ENCODE data around the gene SGPL1. TPM values are rescaled to one million over a fixed set of nuclear protein-coding genes. Genes with fewer than 3 reads are reported as not detected.
"Not testable (repeated sequence)": the region's sequence is repeated elsewhere in the genome, so short reads cannot be mapped to it uniquely, and the experiment has no call there.

Gene SGPL1
- total and polyA plus RNA-seq, 2 experiments from 2014 or later: 12.0 to 42.7 TPM

- Histone ChIP-seq H3K4me2 (no peak overlapping the region), H3K9me2 (ENCODE audit: insufficient read depth) (no peaks in the 10 kb centered on the region), H3K27ac (ENCODE audit: low read depth) (no peak overlapping the region), H4K20me1 (replicated peaks; ENCODE audit: insufficient read depth) (peaks cover 15% of the 10 kb centered on the region; the same call in 1 of the 2 replicates), H3K27me3 (ENCODE audit: insufficient read depth) (no peaks in the 10 kb centered on the region), H2AFZ (no peak overlapping the region), H3K4me1 (ENCODE audit: insufficient read depth) (no peaks in the 10 kb centered on the region), H3K36me3 (ENCODE audit: insufficient read depth) (peaks cover 48% of the 10 kb centered on the region), H3K4me3 (no peak overlapping the region), H3K79me2 (replicated peaks; ENCODE audit: insufficient read depth) (no peaks in the 10 kb centered on the region), H3F3A (replicated peaks; ENCODE audit: low read depth) (no peaks in the 10 kb centered on the region)
- DNase-seq (ENCODE audit: low spot score) (no peak), ATAC-seq (no peak)
- no peak for TF ChIP-seq CREB1 (CRISPR knock-in tag; IDR thresholded peaks at IDR 0.05; ENCODE audit: low read depth)
- TF ChIP-seq CTCF (conservative IDR thresholded peaks at IDR 0.05; ENCODE audit: low read depth in 2 of 2): no peak
- TF ChIP-seq NANOG (IDR thresholded peaks at IDR 0.05; ENCODE audit: borderline replicate concordance): no peak
- no peak for TF ChIP-seq ZNF331 (CRISPR knock-in tag; IDR thresholded peaks at IDR 0.05; ENCODE audit: low read depth)
- no peak for TF ChIP-seq ZNF462 (CRISPR knock-in tag; IDR thresholded peaks at IDR 0.05)
- TF ChIP-seq JUNB (IDR thresholded peaks at IDR 0.05; ENCODE audit: unreplicated experiment): no peak
- no peak for TF ChIP-seq ZNF114 (CRISPR knock-in tag; IDR thresholded peaks at IDR 0.05)
- no peak for TF ChIP-seq EZH2 (IDR thresholded peaks at IDR 0.05; ENCODE audit: low read depth, unreplicated experiment)
- no peak for TF ChIP-seq ETS1 (IDR thresholded peaks at IDR 0.05)
- no peak for TF ChIP-seq POLR2AphosphoS5 (IDR thresholded peaks at IDR 0.05; ENCODE audit: low read depth)
- no peak for TF ChIP-seq STAT1 (IDR thresholded peaks at IDR 0.05; ENCODE audit: unreplicated experiment)
- Mint-ChIP-seq H3K27ac (no peak overlapping the region), H3K36me3 (ENCODE audit: low read depth) (peaks cover 61% of the 10 kb centered on the region), H3K9me3 (no peaks in the 10 kb centered on the region), H3K27me3 (ENCODE audit: insufficient read depth, low read depth, poor library complexity) (no peaks in the 10 kb centered on the region), H3K4me1 (no peaks in the 10 kb centered on the region; the same call in 1 of the 3 replicates), H3K4me3 (no peak overlapping the region)
Measured at GRCh38 chr10:70858759-70859158, 43.0 kb downstream of the SGPL1 start.

GRCh38 chr10:70861495-70862197 is 45.9 kb downstream of the SGPL1 start:
- not testable (repeated sequence) for H3K4me1 ChIP-seq (ENCODE audit: insufficient read depth); H2AFZ ChIP-seq; H3F3A ChIP-seq (replicated peaks; ENCODE audit: low read depth); H3K9me2 ChIP-seq (ENCODE audit: insufficient read depth); H3K4me2 ChIP-seq; ATAC-seq; H3K27me3 ChIP-seq (ENCODE audit: insufficient read depth); H3K4me3 ChIP-seq; H3K27ac ChIP-seq (ENCODE audit: low read depth); H3K4me3 Mint-ChIP-seq; H3K9me3 Mint-ChIP-seq; H3K79me2 ChIP-seq (replicated peaks; ENCODE audit: insufficient read depth); H4K20me1 ChIP-seq (replicated peaks; ENCODE audit: insufficient read depth); H3K27me3 Mint-ChIP-seq (ENCODE audit: insufficient read depth, low read depth, poor library complexity); DNase-seq (ENCODE audit: low spot score); H3K27ac Mint-ChIP-seq
- peaks cover 49% of the 10 kb centered on the region for H3K36me3 Mint-ChIP-seq (ENCODE audit: low read depth)
- peaks cover 23% of the 10 kb centered on the region for H3K4me1 Mint-ChIP-seq
- peaks cover 36% of the 10 kb centered on the region for H3K36me3 ChIP-seq (ENCODE audit: insufficient read depth)

Data from GM23338 (cell line).